ENCODE results near the gene HELZ.
"Not testable (repeated sequence)": the region's sequence is repeated elsewhere in the genome, so short reads cannot be mapped to it uniquely, and the experiment has no call there.

HELZ gene

GRCh38 chr17:67050066-67050465, 194.9 kb downstream of the HELZ start:
- no peak for DNase-seq (ENCODE audit: low spot score)

DNA sequence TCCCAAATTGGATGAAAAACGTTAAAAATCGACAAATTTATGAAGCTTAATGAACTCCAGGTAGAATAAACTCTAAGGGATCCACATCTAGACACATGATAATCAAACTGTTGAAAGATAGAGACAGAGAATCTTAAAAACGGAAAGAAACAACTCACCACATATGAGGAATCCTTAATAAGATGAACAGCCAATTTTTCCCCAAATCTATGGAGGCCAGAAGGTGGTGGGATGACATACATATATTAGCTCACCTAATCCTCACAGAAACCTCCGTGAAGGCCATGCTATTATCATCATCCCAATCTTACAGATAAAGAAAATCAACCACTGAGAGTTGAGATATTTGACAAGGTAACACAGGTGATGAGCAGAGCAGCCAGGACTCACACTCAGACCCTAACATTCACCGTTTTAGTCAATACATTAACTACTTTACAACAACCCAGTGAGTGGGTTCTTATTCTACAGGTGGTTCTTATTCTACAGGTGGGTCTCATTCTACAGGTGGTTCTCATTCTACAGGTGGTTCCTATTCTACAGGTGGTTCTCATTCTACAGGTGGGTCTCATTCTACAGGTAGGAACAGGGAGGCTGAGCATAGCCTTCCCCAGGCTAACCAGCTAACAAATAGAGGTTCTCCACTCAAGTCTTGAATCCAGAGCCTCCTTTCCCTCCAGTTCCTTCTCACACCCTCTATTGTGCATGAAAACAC, 195.8 kb downstream of the HELZ start:
- no peak for DNase-seq (ENCODE audit: low spot score)

DNA sequence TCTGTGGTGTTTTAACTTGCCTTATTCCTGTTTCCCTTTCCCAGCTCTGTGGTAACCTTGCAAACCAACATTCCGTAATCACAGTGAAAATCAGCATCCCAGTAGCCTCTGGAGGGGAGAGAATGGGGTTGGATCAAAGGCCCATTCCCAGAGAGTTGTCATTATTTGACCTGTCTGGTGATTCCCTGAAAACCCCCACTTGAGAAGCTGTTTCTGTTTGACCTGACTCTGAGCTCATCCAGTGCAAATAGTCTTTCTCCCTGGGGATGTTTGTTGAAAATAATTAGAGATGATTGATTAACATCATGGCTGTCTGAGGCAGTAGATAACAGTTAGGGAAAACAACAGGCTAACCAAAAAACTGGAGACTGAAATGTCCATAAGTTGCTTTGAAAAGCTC, 197.6 kb downstream of the HELZ start:
- no peak for DNase-seq (ENCODE audit: low spot score)

DNA sequence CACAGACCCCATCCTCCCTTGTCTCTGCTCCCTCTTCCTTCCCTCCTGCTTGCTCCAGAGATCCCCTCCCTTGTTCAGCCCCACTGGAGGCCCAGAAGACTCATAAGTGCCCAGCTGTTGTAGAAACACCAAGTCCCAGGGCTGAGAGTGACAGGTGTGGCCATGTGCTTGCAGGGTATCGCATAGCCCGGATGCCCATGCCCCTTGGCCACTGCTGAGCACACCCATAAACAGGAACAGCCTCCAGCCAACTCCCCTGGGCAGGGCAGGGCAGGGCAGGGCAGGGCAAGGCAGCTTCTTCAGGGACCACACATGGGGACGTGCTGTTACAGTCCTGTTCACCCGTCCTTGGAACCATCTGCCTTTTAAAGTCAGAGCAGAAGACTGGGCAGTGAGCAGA, 198.6 kb downstream of the HELZ start:
- DNase-seq (ENCODE audit: low spot score): no peak

DNA sequence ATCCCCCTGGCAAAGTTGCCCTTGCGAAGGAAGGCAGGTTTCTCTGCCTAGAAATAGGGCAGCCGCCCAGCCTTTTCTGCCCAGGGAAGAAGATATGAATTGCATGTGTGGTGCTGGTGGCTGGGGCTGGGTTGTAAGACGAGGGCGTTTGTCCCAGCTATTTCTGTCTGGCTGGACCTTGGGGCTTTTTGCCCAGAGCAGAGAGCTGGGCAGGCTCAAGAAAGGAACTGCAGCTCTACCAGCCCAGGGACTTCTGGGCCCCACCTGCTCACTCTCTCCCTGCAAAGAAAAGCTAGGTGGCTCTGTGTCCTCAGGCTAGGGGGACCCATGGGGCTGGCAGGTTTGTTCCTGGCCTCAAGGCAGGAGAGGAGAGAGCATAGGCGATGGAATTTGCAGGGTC, 200.1 kb downstream of the HELZ start:
- no peak for DNase-seq (ENCODE audit: low spot score)

- DNase-seq (ENCODE audit: low spot score): no peak
Measured at GRCh38 chr17:67044016-67044772, 200.8 kb downstream of the HELZ start, which contains the start of gene CACNG1. Gene CACNG1 (plus strand): TSS chr17:67044554. CDS start chr17:67044661, 107 bp downstream.

GRCh38 chr17:67043283-67043682, 201.7 kb downstream of the HELZ start:
- no peak for DNase-seq (ENCODE audit: low spot score)

GRCh38 chr17:67041941-67042899, 202.8 kb downstream of the HELZ start:
- no peak for DNase-seq (ENCODE audit: low spot score)

GRCh38 chr17:67041531-67041930, 203.5 kb downstream of the HELZ start:
- no peak for DNase-seq (ENCODE audit: low spot score)

- DNase-seq (ENCODE audit: low spot score): not testable (repeated sequence)
Measured at GRCh38 chr17:67041119-67041518, 203.9 kb downstream of the HELZ start.

GRCh38 chr17:67040652-67041051, 204.3 kb downstream of the HELZ start:
- DNase-seq (ENCODE audit: low spot score): no peak

DNA sequence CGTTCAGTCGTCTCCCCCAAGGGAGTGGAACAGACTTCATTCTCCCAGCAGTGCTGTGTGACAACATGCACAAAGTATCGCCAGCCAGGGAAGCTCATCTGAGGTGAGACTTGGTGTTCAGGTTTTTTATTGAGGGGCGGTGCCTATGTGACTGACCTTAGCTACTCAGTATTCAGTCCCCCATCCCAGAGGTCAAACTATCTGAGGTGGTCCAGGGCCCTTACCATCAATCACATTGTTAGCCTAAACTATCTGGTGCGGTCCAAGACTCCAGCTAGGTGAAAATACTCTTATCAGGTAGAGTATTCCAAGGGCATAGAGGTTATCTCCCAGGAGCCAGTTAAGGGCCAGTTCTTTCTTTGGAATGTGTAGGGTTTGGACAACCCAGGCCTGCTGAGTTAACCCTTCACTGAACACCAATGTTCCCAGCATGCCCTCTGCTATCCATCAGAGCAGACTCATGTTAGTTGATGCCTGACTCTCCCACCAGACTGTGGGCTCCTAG, 206.1 kb downstream of the HELZ start:
- DNase-seq (ENCODE audit: low spot score): no peak

GRCh38 chr17:67035131-67036083, 209.6 kb downstream of the HELZ start:
- no peak for DNase-seq (ENCODE audit: low spot score)

DNA sequence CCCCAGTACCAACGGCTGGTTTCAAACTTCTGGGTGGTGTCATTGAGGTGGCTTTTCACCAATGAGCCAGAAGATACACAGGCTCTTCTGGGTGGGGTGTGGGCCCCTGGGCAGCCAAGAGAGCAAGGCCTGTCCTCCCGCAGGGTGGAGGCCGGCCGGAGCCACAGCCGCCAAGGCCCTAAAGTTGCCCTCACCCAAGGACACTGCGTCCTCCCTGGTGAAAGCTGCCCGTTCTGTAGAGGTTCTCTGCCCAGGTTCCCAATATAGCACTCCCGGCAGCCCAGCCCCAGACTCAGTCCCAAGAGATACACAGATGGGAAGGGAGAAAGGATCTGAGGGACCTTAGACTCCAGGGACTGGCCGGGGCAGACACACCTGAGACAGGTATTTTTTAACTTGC, 211.4 kb downstream of the HELZ start:
- no peak for DNase-seq (ENCODE audit: low spot score)

DNA sequence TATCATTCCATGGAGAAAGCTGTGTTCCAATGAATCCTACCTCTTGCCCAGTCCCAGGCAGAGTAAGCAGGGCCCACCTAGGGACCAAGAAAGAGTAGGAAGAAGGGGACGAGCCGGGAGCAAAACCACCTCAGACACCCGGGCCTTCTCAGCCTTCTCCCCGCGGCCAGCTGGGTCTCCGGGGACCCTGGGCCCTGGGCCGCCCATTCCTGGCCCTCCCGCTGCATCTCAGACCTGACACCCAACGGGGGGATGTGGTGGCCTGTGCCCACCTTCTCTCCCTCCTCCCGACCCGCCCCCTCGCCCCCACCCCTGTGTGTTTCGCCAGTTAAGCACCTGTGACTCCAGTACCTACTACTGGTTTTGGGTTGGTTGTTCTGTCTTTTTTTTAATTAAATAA, 212.0 kb downstream of the HELZ start:
- no peak for DNase-seq (ENCODE audit: low spot score)

GRCh38 chr17:67032382-67032781, 212.6 kb downstream of the HELZ start:
- no peak for DNase-seq (ENCODE audit: low spot score)

- no peak for DNase-seq (ENCODE audit: low spot score)
Measured at GRCh38 chr17:67030641-67031040, 214.4 kb downstream of the HELZ start.

GRCh38 chr17:67027031-67027628, 217.9 kb downstream of the HELZ start:
- peak; percentile 31 for DNase-seq (ENCODE audit: low spot score)

GRCh38 chr17:67026341-67026740, 218.7 kb downstream of the HELZ start:
- DNase-seq (ENCODE audit: low spot score): no peak

GRCh38 chr17:67025216-67025792, 219.7 kb downstream of the HELZ start:
- DNase-seq (ENCODE audit: low spot score): no peak

Data from hepatic stellate cell (primary cell).